Measurements from ENCODE around the gene GSTM4. TPM values are rescaled to one million over a fixed set of nuclear protein-coding genes. Genes with fewer than 3 reads are reported as not detected.

Gene GSTM4
- total RNA-seq, 2 donors from 2014 or later, result 16.2 to 20.1 TPM

Other genes with a start within 250 kb of the GSTM4 start
- 100 to 1,000 TPM; 106 to 198 TPM for gene PSMA5, start 229.7 kb upstream of the GSTM4 start, total RNA-seq
- gene SYPL2, start 189.6 kb upstream of the GSTM4 start, total RNA-seq, result not detected
- 10 to 100 TPM; 14.5 to 15.3 TPM for gene ATXN7L2, start 172.2 kb upstream of the GSTM4 start, total RNA-seq
- 10 to 100 TPM in 1 of 2 donors, 1 to 10 TPM in 1; 7.6 to 19.2 TPM for gene CYB561D1, start 162.0 kb upstream of the GSTM4 start, total RNA-seq
- gene AMIGO1, start 146.4 kb upstream of the GSTM4 start, total RNA-seq, result 1 to 10 TPM; 1.1 to 1.2 TPM
- gene GPR61, start 116.2 kb upstream of the GSTM4 start, total RNA-seq, result under 1 TPM in 1 of 2 donors, not detected in 1; 0.45 TPM
- gene GNAI3, start 107.5 kb upstream of the GSTM4 start, total RNA-seq, result 10 to 100 TPM in 1 of 2 donors, 1 to 10 TPM in 1; 10.0 to 11.6 TPM
- under 1 TPM; 0.32 to 0.54 TPM for gene GNAT2, start 36.5 kb upstream of the GSTM4 start, total RNA-seq
- gene AMPD2, start 36.3 kb upstream of the GSTM4 start, total RNA-seq, result 100 to 1,000 TPM in 1 of 2 donors, 10 to 100 TPM in 1; 97.1 to 135 TPM
- gene GSTM2, start 12.0 kb downstream of the GSTM4 start, total RNA-seq, result 10 to 100 TPM; 18.5 to 27.5 TPM
- gene GSTM1, start 31.7 kb downstream of the GSTM4 start, total RNA-seq, result 10 to 100 TPM in 1 of 2 donors, not detected in 1; 86.5 TPM
- not detected for gene GSTM5, start 56.2 kb downstream of the GSTM4 start, total RNA-seq
- 10 to 100 TPM in 1 of 2 donors, 1 to 10 TPM in 1; 8.9 to 30.2 TPM for gene GSTM3, start 84.9 kb downstream of the GSTM4 start, total RNA-seq
- not detected for gene EPS8L3, start 107.8 kb downstream of the GSTM4 start, total RNA-seq

All from activated T-helper 17 cell treated with anti-CD3 and anti-CD28 coated beads, Interleukin-2, amount 50 U/mL, for 72 hours (primary cell).